ENCODE measurements around the gene B3GALT5. TPM values are rescaled to one million over a fixed set of nuclear protein-coding genes. Genes with fewer than 3 reads are reported as not detected.

The B3GALT5 gene
- total RNA-seq, 1 experiment from 2014 or later: 0.09 TPM

DNA sequence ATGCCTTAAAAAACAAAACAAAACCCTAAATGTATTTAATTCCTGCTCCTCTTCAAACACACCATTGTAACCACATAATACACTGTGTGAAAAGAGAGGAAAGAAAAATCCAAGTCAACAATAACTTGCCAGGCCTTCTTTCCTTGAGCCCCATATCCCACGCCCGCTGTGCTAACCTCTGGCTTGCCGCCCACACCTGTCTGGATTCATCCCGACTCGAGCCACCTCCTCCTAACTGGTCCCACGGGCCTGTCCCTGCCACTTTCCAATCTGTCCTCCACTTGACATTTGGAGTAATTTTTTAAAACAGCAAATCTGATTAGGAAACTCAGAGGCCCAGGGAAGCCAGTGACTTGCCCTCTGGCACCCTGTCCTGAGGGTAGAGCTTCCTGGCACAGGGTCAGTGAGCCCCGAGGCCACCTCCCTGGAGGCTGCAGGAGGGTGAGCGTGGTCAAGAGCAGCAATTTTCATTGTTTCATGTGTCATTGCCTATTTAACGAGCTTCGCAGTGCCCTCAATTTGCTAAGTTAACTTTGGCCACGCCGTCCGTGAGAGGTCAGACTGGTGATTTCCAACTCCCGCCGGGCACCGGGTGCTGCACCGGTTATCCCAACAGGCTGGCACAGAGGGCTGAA lies 54.1 kb downstream of the B3GALT5 start:
- H3K36me3 ChIP-seq (ENCODE audit: low read depth): no peaks in the 10 kb centered on the region
- BruUV-seq (replicated peaks): no TSS peak
- intact Hi-C loops (cut with micrococcal nuclease; ENCODE audit: unreplicated experiment): no loop called here
- CTCF ChIA-PET: no interaction called here
- DNase-seq: no peak
- H3K9me3 ChIP-seq (ENCODE audit: insufficient read depth, low read depth): no peaks in the 10 kb centered on the region
- H3K79me2 ChIP-seq (ENCODE audit: low read depth): no peaks in the 10 kb centered on the region
- H3K9me2 ChIP-seq (ENCODE audit: insufficient read depth): no peaks in the 10 kb centered on the region
- H3K4me3 ChIP-seq: no peak overlapping the region
- TF ChIP-seq, protein P1, sequence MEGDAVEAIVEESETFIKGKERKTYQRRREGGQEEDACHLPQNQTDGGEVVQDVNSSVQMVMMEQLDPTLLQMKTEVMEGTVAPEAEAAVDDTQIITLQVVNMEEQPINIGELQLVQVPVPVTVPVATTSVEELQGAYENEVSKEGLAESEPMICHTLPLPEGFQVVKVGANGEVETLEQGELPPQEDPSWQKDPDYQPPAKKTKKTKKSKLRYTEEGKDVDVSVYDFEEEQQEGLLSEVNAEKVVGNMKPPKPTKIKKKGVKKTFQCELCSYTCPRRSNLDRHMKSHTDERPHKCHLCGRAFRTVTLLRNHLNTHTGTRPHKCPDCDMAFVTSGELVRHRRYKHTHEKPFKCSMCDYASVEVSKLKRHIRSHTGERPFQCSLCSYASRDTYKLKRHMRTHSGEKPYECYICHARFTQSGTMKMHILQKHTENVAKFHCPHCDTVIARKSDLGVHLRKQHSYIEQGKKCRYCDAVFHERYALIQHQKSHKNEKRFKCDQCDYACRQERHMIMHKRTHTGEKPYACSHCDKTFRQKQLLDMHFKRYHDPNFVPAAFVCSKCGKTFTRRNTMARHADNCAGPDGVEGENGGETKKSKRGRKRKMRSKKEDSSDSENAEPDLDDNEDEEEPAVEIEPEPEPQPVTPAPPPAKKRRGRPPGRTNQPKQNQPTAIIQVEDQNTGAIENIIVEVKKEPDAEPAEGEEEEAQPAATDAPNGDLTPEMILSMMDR (conservative IDR thresholded peaks at IDR 0.05): no peak
- no peak for TF ChIP-seq EZH2 (IDR thresholded peaks at IDR 0.05; ENCODE audit: low read depth)
- no peak overlapping the region for H3K27ac ChIP-seq
- H3K4me1 ChIP-seq (replicated peaks; ENCODE audit: insufficient read depth): no peaks in the 10 kb centered on the region
- H2AFZ ChIP-seq: no peak overlapping the region
- peaks cover 51% of the 10 kb centered on the region for H3K27me3 ChIP-seq (ENCODE audit: insufficient read depth, low read depth)
- H3K4me2 ChIP-seq: no peak overlapping the region
- H4K20me1 ChIP-seq (ENCODE audit: insufficient read depth): no peaks in the 10 kb centered on the region
- POLR2A ChIA-PET (ENCODE audit: unreplicated experiment): no interaction called here
- no peaks in the 10 kb centered on the region for H3F3A ChIP-seq (ENCODE audit: insufficient read depth, low read depth)

DNA sequence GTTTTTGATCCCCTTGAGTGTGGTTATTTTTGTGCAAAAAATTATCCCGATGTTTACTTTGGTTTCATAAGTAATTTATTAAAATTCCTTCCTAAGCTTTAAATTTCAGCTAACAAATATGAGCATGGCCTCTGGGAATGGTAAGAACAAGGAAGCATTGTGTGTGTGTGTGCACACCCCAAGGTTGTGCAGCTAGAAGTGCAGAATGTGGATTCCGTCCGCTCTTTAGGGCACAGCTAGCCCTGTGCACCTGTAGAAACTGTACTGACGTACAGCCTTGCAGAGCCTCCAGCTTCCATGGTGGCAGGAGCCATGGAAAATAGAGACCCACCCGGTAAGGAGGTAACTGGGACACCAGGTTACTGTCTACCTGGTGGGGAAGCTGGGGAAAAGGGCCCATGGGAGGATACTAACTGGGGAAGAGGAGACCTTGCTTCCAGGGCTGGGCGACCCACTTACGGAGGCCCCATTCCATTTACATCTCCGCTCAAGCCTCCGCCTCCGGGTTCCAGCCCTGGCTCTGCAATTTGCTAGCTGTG lies 54.7 kb downstream of the B3GALT5 start:
- Histone ChIP-seq H4K20me1 (ENCODE audit: insufficient read depth) (no peaks in the 10 kb centered on the region), H3K79me2 (ENCODE audit: low read depth) (no peaks in the 10 kb centered on the region), H3F3A (ENCODE audit: insufficient read depth, low read depth) (no peaks in the 10 kb centered on the region), H2AFZ (no peak overlapping the region), H3K4me2 (no peak overlapping the region), H3K36me3 (ENCODE audit: low read depth) (no peaks in the 10 kb centered on the region), H3K9me2 (ENCODE audit: insufficient read depth) (no peaks in the 10 kb centered on the region), H3K27ac (no peak overlapping the region), H3K4me1 (replicated peaks; ENCODE audit: insufficient read depth) (no peaks in the 10 kb centered on the region), H3K9me3 (ENCODE audit: insufficient read depth, low read depth) (no peaks in the 10 kb centered on the region), H3K4me3 (no peak overlapping the region), H3K27me3 (ENCODE audit: insufficient read depth, low read depth) (peaks cover 50% of the 10 kb centered on the region)
- no peak for DNase-seq
- intact Hi-C loops (cut with micrococcal nuclease; ENCODE audit: unreplicated experiment): no loop called here
- POLR2A ChIA-PET (ENCODE audit: unreplicated experiment): no interaction called here
- CTCF ChIA-PET: no interaction called here
- no TSS peak for BruUV-seq (replicated peaks)
- TF ChIP-seq, protein P1 (conservative IDR thresholded peaks at IDR 0.05): no peak
- TF ChIP-seq EZH2 (IDR thresholded peaks at IDR 0.05; ENCODE audit: low read depth): no peak

DNA sequence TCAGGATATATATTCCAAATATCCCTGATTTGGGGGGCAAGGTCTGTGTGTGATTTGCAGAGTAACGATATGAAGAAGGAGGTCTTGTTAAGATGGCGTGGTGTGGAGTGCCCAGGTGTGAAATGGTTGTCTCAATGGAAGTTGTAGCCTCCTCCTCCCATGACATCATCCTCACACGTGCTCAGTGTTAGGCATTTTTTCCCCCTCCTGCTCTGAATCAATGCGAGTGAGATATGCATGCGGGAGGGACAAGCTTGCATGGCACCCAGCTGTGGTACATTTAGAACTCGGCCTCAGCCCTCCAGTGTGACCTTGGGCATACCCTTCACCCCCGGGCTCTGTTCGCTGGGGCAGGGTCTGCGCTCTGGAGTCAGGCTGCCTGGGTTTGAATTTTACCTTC lies 55.6 kb downstream of the B3GALT5 start:
- intact Hi-C loops (cut with micrococcal nuclease; ENCODE audit: unreplicated experiment): no loop called here
- Histone ChIP-seq H3K4me3 (no peak overlapping the region), H3K27me3 (ENCODE audit: insufficient read depth, low read depth) (peaks cover 49% of the 10 kb centered on the region), H3K4me1 (replicated peaks; ENCODE audit: insufficient read depth) (no peaks in the 10 kb centered on the region), H2AFZ (no peak overlapping the region), H4K20me1 (ENCODE audit: insufficient read depth) (no peaks in the 10 kb centered on the region), H3K36me3 (ENCODE audit: low read depth) (no peaks in the 10 kb centered on the region), H3K27ac (no peak overlapping the region), H3K9me3 (ENCODE audit: insufficient read depth, low read depth) (no peaks in the 10 kb centered on the region), H3F3A (ENCODE audit: insufficient read depth, low read depth) (no peaks in the 10 kb centered on the region), H3K9me2 (ENCODE audit: insufficient read depth) (no peaks in the 10 kb centered on the region), H3K79me2 (ENCODE audit: low read depth) (no peaks in the 10 kb centered on the region), H3K4me2 (no peak overlapping the region)
- DNase-seq: no peak
- ChIA-PET POLR2A (ENCODE audit: unreplicated experiment) (no interaction called here), CTCF (no interaction called here)
- TF ChIP-seq, protein P1 (conservative IDR thresholded peaks at IDR 0.05): no peak
- no peak for TF ChIP-seq EZH2 (IDR thresholded peaks at IDR 0.05; ENCODE audit: low read depth)
- no TSS peak for BruUV-seq (replicated peaks)

All from PC-9 (cell line).